ACHN (cell line): ENCODE data around the gene TNF.
A peak's percentile ranks its signal among the peaks of the same experiment; 100 is the strongest.

Source experiments
- DNase-seq: peaks from one replicate; pipeline ENCODE4 v3.0.0-alpha.2; 2015
- in situ Hi-C: cut with HindIII; loops from 2 replicates; pipeline ENCODE4 v1.10.0; 2017; ENCODE audit warnings: low sequenced_read_pairs, low pct_ligation_motif_present, low pct_unique_long_range_greater_than_20kb

Gene TNF

GRCh38 chr6:31567531-31568370 is 7.6 kb upstream of the TNF start:
- DNase-seq = no peak
- in situ Hi-C loops = no loop called here

- DNase-seq = no peak
- in situ Hi-C loops = no loop called here
Measured at GRCh38 chr6:31568537-31568961, 6.8 kb upstream of the TNF start.

GRCh38 chr6:31569861-31570536 is 5.4 kb upstream of the TNF start:
- DNase-seq = no peak
- in situ Hi-C loops = no loop called here

GRCh38 chr6:31572041-31572911 is 3.1 kb upstream of the TNF start, which contains the start of gene LTA:
Gene LTA (plus strand): TSS chr6:31572289. CDS start chr6:31572743, 454 bp downstream.
- DNase-seq = no peak
- in situ Hi-C loops = no loop called here

GRCh38 chr6:31573239-31574105 is 1.9 kb upstream of the TNF start:
- in situ Hi-C loops = no loop called here
- DNase-seq = no peak

GRCh38 chr6:31574106-31575061 is 981 bp upstream of the TNF start:
- in situ Hi-C loops = no loop called here
- no peak for DNase-seq

- no peak for DNase-seq
- in situ Hi-C loops = no loop called here
Measured at GRCh38 chr6:31575952-31576685, 754 bp downstream of the TNF start.

GRCh38 chr6:31576897-31577578 is 1.7 kb downstream of the TNF start:
- in situ Hi-C loops = no loop called here
- no peak for DNase-seq

GRCh38 chr6:31577579-31577966 is 2.2 kb downstream of the TNF start:
- DNase-seq = no peak
- in situ Hi-C loops = no loop called here

- DNase-seq = no peak
- in situ Hi-C loops = no loop called here
Measured at GRCh38 chr6:31578184-31579118, 3.1 kb downstream of the TNF start.

GRCh38 chr6:31579119-31579505 is 3.7 kb downstream of the TNF start:
- DNase-seq = no peak
- in situ Hi-C loops = no loop called here

- DNase-seq = no peak
- in situ Hi-C loops = no loop called here
Measured at GRCh38 chr6:31579546-31580437, 4.4 kb downstream of the TNF start.

- no peak for DNase-seq
- in situ Hi-C loops = no loop called here
Measured at GRCh38 chr6:31580438-31580740, 5.0 kb downstream of the TNF start.

GRCh38 chr6:31580807-31581433 is 5.6 kb downstream of the TNF start:
- peak; percentile 75 for DNase-seq
- in situ Hi-C loops = no loop called here
